Loucy (cell line): Measurements from ENCODE around the gene EIF4E2.

Experiments
- H2AFZ ChIP-seq: fragments of 200-600 bp; sonication (generic); 2 replicates; pipeline ENCODE4 v1.6.0; 2016; ENCODE audit warnings: antibody characterized with exemption, mild to moderate bottlenecking, low read length, moderate library complexity
- H3F3A ChIP-seq: fragments of 200-600 bp; 2 replicates; pipeline ENCODE4 v1.6.0; 2016; ENCODE audit warnings: antibody characterized with exemption, low read depth, mild to moderate bottlenecking
- H3K27me3 ChIP-seq: fragments of 200-600 bp; sonication (generic); 2 replicates; pipeline ENCODE4 v1.6.1; 2014; ENCODE audit warnings: low read length, mild to moderate bottlenecking; ENCODE audit not compliant: insufficient read depth, poor library complexity, severe bottlenecking
- H3K36me3 ChIP-seq: fragments of 200-600 bp; sonication (generic); 2 replicates; pipeline ENCODE4 v1.6.1; 2016; ENCODE audit warnings: low read length; ENCODE audit not compliant: insufficient read depth
- H3K4me1 ChIP-seq: fragments of 200-600 bp; sonication (generic); 2 replicates; pipeline ENCODE4 v1.5.1; 2014; ENCODE audit warnings: low read length, mild to moderate bottlenecking; ENCODE audit not compliant: insufficient read depth, poor library complexity, severe bottlenecking
- H3K4me2 ChIP-seq: fragments of 200-600 bp; sonication (generic); 2 replicates; pipeline ENCODE4 v1.6.0; 2014; ENCODE audit warnings: antibody characterized with exemption, low read length, low read depth, mild to moderate bottlenecking; ENCODE audit not compliant: poor library complexity, severe bottlenecking
- H3K4me3 ChIP-seq: fragments of 200-600 bp; sonication (generic); 2 replicates; pipeline ENCODE4 v1.5.1; 2014; ENCODE audit warnings: low read length, mild to moderate bottlenecking, mixed read lengths; ENCODE audit not compliant: poor library complexity, severe bottlenecking
- H3K79me2 ChIP-seq: fragments of 200-600 bp; sonication (generic); 2 replicates; pipeline ENCODE4 v1.6.1; 2014; ENCODE audit warnings: low read length; ENCODE audit not compliant: insufficient read depth
- H3K9ac ChIP-seq: fragments of 200-600 bp; sonication (generic); 2 replicates; pipeline ENCODE4 v1.6.0; 2014; ENCODE audit warnings: mild to moderate bottlenecking, low read depth, low read length, moderate library complexity; ENCODE audit not compliant: poor library complexity, severe bottlenecking
- H3K9me2 ChIP-seq: fragments of 200-600 bp; sonication (generic); replicated peaks from 2 replicates; pipeline ENCODE4 v1.6.1; 2016; ENCODE audit warnings: low read depth, low read length, mixed read lengths
- H3K9me3 ChIP-seq: fragments of 200-600 bp; sonication (generic); 2 replicates; pipeline ENCODE4 v1.6.1; 2014; ENCODE audit warnings: mild to moderate bottlenecking, antibody characterized with exemption, low read length, low read depth; ENCODE audit not compliant: insufficient read depth
- H4K20me1 ChIP-seq: fragments of 200-600 bp; sonication (generic); 2 replicates; pipeline ENCODE4 v1.6.0; 2014; ENCODE audit warnings: antibody characterized with exemption, low read length, mild to moderate bottlenecking; ENCODE audit not compliant: insufficient read depth, poor library complexity, severe bottlenecking
- EZH2phosphoT487 ChIP-seq: fragments of 200-600 bp; IDR thresholded peaks from 2 replicates; pipeline ENCODE4 v1.6.1; 2018; ENCODE audit warnings: antibody characterized with exemption, mild to moderate bottlenecking, moderate library complexity, borderline replicate concordance
- TF ChIP-seq, protein P1 (sequence below): fragments of 200-600 bp; sonication (generic); conservative IDR thresholded peaks from 2 replicates; pipeline ENCODE4 v1.5.1; 2014; ENCODE audit warnings: mild to moderate bottlenecking, antibody characterized with exemption, low read length

EIF4E2 gene

DNA sequence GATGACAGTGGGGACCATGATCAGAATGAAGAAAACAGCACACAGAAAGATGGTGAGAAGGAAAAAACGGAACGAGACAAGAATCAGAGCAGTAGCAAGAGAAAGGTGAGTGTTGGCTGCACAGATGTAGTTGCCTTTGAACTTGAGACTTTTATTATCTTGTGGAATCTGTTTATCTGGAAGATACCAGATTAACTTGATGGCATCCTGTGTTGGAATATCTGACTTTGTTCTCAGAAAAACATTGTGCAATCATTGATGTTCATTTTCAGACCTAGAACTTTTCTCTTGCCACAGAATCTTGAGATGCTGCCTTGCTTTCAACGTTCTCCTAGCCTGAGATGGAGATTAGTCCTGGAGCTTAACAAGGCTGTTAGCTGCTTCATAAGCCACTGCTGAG, 5.9 kb downstream of the EIF4E2 start:
- no peak overlapping the region for H3K4me3 ChIP-seq
- peaks cover 21% of the 10 kb centered on the region for H4K20me1 ChIP-seq
- no peak overlapping the region for H3K9ac ChIP-seq
- TF ChIP-seq, protein P1, sequence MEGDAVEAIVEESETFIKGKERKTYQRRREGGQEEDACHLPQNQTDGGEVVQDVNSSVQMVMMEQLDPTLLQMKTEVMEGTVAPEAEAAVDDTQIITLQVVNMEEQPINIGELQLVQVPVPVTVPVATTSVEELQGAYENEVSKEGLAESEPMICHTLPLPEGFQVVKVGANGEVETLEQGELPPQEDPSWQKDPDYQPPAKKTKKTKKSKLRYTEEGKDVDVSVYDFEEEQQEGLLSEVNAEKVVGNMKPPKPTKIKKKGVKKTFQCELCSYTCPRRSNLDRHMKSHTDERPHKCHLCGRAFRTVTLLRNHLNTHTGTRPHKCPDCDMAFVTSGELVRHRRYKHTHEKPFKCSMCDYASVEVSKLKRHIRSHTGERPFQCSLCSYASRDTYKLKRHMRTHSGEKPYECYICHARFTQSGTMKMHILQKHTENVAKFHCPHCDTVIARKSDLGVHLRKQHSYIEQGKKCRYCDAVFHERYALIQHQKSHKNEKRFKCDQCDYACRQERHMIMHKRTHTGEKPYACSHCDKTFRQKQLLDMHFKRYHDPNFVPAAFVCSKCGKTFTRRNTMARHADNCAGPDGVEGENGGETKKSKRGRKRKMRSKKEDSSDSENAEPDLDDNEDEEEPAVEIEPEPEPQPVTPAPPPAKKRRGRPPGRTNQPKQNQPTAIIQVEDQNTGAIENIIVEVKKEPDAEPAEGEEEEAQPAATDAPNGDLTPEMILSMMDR: no peak
- no peak for TF ChIP-seq EZH2phosphoT487
- H3K9me3 ChIP-seq: no peaks in the 10 kb centered on the region
- no peaks in the 10 kb centered on the region for H3K9me2 ChIP-seq
- H3K4me2 ChIP-seq: peak overlapping the region; percentile 8
- H3K36me3 ChIP-seq: peaks cover 39% of the 10 kb centered on the region; the same call in 1 of the 2 replicates
- H3F3A ChIP-seq: no peaks in the 10 kb centered on the region
- peaks cover 41% of the 10 kb centered on the region for H3K79me2 ChIP-seq
- H3K27me3 ChIP-seq: no peaks in the 10 kb centered on the region
- H2AFZ ChIP-seq: no peak overlapping the region
- H3K4me1 ChIP-seq: peaks cover 41% of the 10 kb centered on the region

DNA sequence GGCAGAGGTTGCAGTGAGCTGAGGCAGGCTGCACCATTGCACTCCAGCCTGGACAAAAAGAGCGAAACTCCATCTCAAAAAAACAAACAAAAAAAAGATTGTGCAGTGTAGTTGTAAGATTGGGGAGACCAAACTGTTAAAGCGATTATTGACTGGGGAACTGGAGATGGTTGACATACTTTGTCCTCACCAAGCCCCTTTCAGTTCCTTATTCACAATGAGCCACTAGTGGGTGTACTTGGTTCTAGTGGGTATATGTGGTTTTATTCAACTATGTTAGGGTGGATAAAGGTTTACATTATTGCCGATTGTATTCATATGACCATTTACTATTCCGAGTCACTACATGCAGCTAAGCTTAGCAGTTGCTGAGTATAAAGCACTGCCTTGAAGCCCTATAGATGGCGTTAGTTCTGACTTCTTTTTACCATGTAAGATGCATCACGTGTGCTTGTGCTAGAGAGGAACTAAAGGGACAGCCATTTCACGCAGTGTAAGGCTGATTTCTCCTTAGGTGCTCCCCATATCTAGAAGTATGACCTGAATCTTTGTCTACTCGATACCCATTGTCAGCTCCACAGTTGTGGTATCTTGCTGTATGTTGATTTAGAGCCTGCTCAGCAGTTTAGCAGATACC, 12.1 kb downstream of the EIF4E2 start:
- H3K4me1 ChIP-seq: no peaks in the 10 kb centered on the region
- H3F3A ChIP-seq: no peaks in the 10 kb centered on the region
- H3K27me3 ChIP-seq: no peaks in the 10 kb centered on the region
- no peaks in the 10 kb centered on the region for H4K20me1 ChIP-seq
- TF ChIP-seq, protein P1: no peak; the same call in 1 of the 2 replicates
- TF ChIP-seq EZH2phosphoT487: no peak
- peaks cover 62% of the 10 kb centered on the region; the same call in 1 of the 2 replicates for H3K36me3 ChIP-seq
- H3K9me2 ChIP-seq: no peaks in the 10 kb centered on the region
- no peak overlapping the region for H2AFZ ChIP-seq
- H3K4me3 ChIP-seq: no peak overlapping the region
- no peaks in the 10 kb centered on the region for H3K9me3 ChIP-seq
- no peak overlapping the region for H3K4me2 ChIP-seq
- no peak overlapping the region for H3K9ac ChIP-seq
- no peaks in the 10 kb centered on the region for H3K79me2 ChIP-seq

DNA sequence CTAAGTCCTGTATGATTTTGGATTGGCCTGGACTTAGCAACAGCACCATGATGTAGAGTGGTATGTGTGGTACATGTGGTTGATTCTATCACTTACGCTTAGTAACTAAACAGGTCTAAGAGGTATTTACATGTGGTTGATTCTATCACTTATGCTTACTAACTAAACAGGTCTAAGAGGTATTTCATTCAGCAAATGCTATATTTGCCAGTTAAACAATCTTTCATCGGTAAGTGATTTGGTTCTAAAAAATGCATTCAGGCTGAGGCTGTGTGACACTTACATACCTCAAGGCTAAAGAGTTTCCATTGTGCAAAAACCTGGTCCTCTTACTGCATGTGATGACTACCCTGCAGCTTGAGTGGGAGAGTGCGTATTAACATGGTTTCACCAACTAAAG, 13.1 kb downstream of the EIF4E2 start:
- Histone ChIP-seq H3K9ac (no peak overlapping the region), H3F3A (no peaks in the 10 kb centered on the region), H3K27me3 (no peaks in the 10 kb centered on the region), H2AFZ (no peak overlapping the region), H3K4me2 (no peak overlapping the region), H3K36me3 (peaks cover 65% of the 10 kb centered on the region; the same call in 1 of the 2 replicates), H4K20me1 (no peaks in the 10 kb centered on the region), H3K79me2 (no peaks in the 10 kb centered on the region), H3K9me3 (no peaks in the 10 kb centered on the region), H3K4me1 (no peaks in the 10 kb centered on the region), H3K9me2 (no peaks in the 10 kb centered on the region), H3K4me3 (no peak overlapping the region)
- TF ChIP-seq, protein P1: no peak
- no peak for TF ChIP-seq EZH2phosphoT487
